Measurements from ENCODE around the gene PPM1N. TPM values are rescaled to one million over a fixed set of nuclear protein-coding genes. Genes with fewer than 3 reads are reported as not detected.
"Not testable (repeated sequence)": the region's sequence is repeated elsewhere in the genome, so short reads cannot be mapped to it uniquely, and the experiment has no call there.

PPM1N gene
- polyA plus RNA-seq, 3 donors: 0.62 to 3.7 (median 0.71) TPM

DNA sequence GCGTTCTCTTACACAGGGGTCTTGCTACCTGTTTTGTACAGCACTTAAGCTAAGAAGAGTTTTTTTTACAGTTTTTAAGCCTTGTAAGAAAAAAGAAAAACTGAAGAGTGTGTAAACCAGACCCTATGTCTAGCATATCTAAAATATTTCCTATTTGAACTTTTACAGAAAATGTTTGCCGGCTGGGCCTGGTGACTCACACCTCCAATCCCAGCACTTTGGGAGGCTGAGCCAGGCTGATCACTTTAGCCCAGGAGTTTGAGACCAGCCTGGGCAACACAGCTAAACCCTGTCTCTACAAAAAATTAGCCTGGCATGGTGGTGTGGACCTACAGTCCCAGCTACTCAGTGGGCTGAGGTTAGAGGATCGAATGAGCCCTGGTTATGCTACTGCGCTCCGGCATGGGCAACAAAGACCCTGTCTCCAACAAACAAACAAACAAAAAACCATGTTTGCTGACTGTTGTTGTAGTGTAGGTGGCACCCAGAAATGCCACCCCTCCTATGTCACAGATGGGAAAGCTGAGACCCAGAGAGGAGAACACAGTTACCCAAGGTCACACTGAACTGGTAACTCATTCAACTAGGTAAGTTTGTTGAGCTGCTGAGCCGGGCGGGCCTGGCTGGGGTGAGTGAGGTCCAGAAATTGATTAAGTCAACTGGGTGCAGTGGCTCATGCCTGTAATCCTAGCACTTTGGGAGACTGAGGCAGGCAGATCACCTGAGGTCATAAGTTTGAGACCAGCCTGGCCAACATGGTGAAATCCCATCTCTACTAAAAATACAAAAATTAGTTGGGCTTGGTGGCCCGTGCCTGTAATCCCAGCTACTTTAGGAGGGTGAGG lies 7.1 kb downstream of the PPM1N start:
- 68 to 88% (median 87%) methylated on average over 8 of the region's 8 CpGs for WGBS, 3 donors
- peak overlapping the region; percentile 70 for H3K27ac ChIP-seq (ENCODE audit: low read depth, low read length)

DNA sequence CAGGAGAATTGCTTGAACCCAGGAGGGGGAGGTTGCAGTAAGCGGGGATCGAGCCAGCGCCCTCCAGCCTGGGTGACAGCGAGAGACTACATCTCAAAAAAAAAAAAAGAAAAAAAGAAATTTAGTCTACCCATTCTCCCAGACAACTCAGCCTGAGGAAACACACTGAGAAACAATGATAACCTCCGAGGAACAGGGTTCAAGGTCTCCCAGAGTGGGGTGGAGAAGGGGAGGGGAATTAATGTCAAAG lies 7.7 kb downstream of the PPM1N start:
- WGBS, 3 donors: 49 to 68% (median 65%) methylated on average over 5 of the region's 5 CpGs
- H3K27ac ChIP-seq (ENCODE audit: low read depth, low read length): peak overlapping the region; percentile 70

DNA sequence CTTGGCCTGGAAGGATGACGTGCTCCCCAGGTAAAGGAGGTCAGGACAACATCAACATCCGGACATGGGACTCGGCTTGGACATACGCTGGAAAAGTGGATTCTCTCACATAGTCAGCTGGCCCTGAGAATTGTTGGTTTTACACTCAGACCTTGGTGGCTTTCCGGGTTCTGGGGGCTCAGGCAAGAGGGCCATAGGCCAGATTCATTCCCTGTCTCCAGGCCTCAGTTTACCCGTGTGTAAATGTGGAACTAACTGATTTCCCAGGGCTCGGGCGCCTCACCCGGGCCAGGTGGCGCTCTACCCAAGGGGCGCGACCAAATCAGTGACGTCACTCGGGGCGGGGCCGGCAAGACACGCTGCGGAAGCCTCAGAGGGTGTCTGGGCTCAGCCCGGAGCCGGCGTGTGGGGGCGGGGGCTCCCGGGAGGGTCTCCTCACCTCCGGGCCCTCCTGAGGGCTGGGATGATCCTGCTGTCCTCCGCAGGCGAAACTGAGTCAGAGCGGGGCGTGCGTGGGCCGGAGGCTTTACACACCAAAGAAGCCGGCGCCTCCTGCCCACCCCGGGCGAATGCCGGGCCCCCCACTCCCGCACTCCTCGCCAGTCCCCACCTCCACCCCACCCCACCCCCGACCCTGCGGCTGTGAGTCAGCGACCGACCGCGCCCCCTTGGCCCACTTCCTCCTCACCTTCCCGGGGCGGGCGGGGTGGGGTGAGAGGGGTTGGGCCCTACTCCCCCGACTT lies 8.2 kb downstream of the PPM1N start:
- WGBS, 3 donors: 1 to 2% (median 1%) methylated on average over 35 to 47 of the region's 47 CpGs
- H3K27ac ChIP-seq (ENCODE audit: low read depth, low read length): peak overlapping the region; percentile 70

DNA sequence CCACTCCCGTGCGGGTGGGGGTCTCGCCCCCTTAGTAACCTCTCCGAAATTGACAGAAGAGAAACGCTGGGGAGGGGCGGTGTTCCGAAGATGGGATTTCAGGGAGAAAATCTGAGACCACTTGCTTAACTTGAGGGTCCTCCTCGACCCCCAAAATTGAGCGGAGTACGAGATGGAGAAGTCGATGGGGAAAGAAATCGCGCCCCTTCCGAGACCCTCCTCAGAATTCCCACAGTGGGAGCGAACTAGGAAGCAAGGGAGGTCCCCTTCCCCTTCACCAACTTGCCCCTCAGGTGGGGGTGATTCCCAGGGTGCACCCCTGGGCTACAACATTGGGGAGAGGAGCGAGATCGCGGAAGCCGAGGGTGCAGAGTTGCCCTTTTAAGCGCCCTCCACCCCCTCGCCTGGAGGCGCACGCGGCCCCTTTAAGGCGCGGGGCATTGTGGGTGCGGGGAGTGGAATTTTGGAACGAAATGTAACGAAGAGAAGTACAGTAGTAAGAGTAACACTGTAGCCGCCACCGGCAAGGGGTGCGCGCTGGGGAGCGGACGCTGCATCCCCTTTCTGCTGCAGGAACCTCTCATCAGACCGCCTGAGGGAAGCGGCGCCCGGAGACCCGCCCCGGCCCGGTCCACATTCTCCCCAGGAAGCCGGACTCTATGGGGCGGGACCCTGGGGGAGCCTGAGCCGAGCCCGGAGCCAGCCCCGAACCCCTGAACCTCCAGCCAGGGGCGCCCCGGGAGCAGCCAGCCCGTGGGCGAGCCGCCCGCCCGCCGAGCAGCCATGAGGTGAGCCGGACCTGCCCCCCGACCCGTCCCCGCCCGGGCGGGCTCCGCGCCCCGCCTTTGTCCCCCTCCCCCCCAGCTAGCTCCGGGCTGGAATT lies 9.0 kb downstream of the PPM1N start, which contains the start of gene VASP:
Gene VASP, plus strand, starts transcription at position 491 of the 883 bp plus-strand sequence. Its CDS starts 293 bp downstream, at position 784.
- H3K27ac ChIP-seq (ENCODE audit: low read depth, low read length): peak within 1 kb of the TSS; percentile 70
- WGBS, 3 donors: 0 to 1% (median 0%) methylated on average over 49 to 65 of the region's 65 CpGs

DNA sequence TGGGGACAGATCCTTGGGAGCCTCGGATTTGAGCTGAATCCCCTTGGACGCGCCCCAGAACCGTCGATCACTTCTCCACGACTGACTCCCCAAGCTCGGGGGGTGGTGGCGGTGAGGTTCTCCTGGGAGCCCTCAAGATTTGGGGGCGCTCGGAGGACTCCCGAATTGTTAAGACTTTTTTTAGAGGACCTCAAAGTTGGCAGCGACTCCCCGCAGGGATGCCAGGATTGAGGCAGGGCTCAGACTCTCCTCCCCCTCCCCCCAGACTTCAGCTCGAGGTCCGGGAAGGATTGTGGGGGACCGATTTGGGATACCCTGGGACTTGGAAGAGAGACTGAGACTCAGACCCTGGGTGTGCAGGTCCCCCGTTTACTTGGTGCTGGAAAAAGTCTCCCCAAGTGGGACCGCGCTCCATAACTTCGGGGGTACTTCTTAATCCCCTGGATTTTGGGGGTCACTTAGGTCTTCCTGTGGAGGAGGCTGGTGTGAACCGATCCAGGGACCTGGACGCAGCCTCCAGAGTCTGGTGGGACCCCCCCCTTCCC lies 9.7 kb downstream of the PPM1N start:
- peak overlapping the region; percentile 70 for H3K27ac ChIP-seq (ENCODE audit: low read depth, low read length)
- WGBS, 3 donors: 0 to 1% (median 0%) methylated on average over 22 of the region's 22 CpGs

DNA sequence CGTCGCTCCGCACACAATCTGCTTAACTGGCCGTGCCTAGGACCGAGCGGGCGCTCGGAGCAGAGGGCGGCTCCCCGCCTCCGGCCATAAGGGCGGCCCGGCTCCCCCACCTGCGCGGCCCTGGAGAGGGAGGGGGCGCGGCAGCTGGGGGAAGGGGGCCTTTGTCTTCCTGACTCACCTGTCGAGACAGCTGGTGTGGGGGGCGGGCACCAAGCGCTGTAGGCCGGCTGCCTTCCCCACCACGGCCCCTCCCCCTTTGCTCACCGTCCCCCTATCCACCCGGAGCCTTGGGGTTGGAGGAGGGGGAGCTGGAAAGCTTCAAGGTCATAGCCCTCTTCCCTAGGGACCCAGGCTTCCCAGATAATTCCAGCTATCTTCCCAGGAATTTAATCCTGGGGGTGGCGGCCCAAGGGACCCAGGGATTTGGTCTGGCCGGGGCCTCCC lies 10.2 kb downstream of the PPM1N start:
- WGBS, 3 donors: 0 to 1% (median 1%) methylated on average over 22 to 26 of the region's 26 CpGs
- H3K27ac ChIP-seq (ENCODE audit: low read depth, low read length): no peak overlapping the region

DNA sequence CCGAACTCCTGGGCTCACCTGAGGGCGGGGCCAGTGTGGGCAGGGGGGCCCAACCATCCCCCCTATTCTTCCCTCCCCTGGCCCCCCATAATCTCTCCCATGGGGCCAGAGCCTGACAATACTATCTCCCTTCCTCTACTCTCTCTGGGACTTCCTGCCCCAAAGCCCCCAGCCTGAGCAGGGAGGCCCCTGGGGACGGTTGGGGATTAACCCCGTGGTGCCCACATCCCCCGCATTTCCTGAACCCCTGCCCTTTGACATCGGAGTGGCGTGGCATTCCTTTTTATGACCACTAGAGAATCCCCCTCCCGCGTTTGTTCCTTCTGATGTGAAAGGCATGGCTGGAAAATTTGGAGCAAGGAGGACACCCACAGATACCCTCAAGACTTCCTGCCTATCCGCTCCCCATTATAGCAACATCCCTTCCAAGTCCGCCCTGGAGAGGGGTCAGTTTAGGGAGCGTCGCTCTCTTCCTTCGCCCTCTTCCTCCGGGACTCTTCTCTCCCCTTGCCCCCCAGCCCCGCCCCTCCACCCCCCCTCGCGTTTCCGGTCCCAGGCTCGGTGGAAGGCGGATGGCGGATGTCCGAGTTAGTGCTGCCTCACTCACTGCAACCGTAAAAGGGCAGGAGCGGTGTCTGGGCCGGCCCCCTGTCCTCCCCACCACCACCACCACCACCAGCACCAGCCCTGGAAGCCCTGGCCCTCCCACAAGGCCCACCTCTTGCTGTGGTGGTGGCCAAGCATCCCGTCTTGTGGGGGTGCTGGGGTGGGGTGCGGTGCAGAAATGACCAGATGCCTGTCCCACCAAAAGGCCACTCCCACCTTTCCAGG lies 10.8 kb downstream of the PPM1N start:
- 1 to 3% (median 1%) methylated on average over 28 of the region's 28 CpGs for WGBS, 3 donors
- no peak overlapping the region for H3K27ac ChIP-seq (ENCODE audit: low read depth, low read length)

DNA sequence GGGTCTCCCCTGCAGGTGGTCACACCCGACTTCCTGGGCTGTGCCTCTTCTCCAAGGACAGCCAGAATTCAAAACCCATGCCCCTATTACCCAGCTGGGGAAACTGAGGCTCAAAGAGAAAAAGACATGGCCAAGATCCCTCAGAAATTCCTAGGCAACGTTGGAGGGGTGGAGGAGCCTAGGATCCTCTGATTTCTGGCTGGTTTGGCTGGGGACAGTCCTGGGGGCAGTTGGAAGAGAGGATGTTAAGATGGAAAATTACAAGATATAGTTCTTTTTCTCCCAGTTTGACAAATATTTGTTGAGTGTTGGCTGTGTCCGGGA lies 11.4 kb downstream of the PPM1N start:
- H3K27ac ChIP-seq (ENCODE audit: low read depth, low read length): no peak overlapping the region
- 7 to 11% (median 11%) methylated on average over 3 of the region's 3 CpGs for WGBS, 3 donors

DNA sequence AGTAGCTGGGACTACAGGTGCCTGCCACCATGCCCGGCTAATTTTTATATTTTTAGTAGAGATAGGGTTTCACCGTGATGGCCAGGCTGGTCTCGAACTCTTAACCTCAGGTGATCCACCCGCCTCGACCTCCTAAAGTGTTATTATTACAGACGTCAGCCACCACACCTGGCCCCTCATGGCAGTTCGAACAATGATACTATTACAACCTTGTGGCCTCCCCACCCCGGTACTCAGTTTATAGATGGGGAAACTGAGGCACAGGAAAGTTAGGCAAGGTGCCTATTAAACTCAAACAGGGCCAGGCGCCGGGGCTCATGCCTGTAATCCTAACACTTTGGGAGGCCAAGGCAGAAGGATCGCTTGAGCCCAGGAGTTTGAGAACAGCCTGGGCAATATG lies 12.1 kb downstream of the PPM1N start:
- H3K27ac ChIP-seq (ENCODE audit: low read depth, low read length): not testable (repeated sequence)
- 81 to 85% (median 85%) methylated on average over 11 of the region's 11 CpGs for WGBS, 3 donors

DNA sequence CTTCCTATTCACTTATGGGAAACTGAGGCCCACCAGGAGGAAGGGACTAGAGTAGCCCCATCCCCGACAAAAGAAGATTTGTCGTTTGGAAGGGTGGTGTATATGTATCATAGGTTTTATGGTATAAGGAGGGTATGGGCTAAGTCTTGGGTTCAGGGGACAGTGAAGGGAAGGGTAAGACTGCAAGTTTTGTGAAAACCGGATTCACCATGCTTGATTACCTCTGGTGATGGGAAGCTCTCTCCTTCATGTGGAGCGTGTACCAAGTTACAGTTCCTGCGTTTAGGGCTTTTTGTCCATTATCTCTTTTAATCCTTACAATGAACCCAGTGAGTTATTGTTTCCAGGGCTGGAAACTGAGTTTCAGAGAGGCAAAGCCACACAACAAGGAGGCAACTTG lies 12.8 kb downstream of the PPM1N start:
- no peak overlapping the region for H3K27ac ChIP-seq (ENCODE audit: low read depth, low read length)

DNA sequence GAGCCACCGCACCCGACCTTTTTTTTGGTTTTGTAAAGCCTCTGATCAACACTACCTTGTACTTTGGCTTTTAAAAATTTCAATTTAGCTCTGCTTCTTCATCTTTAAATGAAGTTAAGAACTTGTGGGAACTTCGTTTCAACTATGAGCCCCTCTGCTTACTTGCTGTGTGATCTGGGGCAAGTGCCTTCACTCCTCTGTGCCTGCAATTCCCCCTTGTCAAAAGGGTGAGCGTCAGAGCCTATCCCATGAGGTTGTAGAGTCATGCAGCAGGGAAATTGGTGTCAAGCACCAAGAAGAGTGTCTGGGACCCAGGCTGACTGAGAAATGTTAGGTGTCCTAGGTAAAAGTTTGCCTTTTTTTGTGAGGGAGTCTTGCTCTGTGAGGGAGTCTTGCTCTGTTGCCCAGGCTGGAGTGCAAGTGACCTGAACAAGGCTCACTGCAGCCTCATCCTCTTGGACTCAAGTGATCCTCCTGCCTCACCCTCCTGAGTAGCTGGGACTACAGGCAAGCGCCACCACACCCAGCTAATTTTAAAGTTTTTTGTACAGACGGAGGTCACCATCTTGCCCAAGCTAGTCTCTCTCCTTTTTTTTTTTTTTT lies 14.7 kb downstream of the PPM1N start:
- 83 to 87% (median 85%) methylated on average over 6 of the region's 6 CpGs for WGBS, 3 donors
- no peak overlapping the region for H3K27ac ChIP-seq (ENCODE audit: low read depth, low read length)

More for the DNA sequence above, 12.8 kb downstream of the PPM1N start:
- 86 to 92% (median 91%) methylated on average over 5 of the region's 5 CpGs for WGBS, 3 donors

DNA sequence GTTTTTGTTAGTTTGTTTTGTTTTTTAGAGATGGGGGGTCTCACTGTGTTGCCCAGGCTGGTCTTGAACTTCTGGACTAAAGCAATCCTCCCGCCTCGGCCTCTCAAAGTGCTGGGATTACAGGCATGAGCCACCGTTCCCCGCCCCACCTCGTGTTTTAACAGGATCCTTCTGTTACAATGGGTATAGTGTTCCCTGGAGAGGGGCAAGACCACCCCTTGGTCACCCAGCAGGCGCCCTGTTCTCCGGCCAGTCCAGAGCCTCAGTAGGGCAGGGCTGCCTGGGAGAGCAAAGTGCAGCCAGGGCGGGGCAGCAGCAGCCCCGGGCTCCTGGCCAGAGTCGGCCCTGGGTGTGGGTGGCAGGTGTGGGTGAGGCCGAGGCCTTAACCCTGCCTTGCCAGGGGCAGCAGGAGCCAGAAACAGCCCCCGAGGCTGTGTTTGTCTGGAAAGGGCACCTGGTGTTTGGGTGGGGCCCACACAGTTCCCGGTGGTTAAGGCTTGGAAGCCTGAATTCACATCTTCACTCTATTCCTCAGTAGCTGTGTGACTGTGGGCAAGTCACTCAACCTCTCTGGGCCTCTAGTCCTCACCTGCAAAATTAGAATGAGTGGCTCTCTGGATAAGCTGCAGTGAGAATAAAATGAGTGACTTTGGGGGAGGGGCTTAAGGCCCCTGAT lies 16.3 kb downstream of the PPM1N start:
- WGBS, 3 donors: 20 to 46% (median 43%) methylated on average over 13 of the region's 13 CpGs
- H3K27ac ChIP-seq (ENCODE audit: low read depth, low read length): peak overlapping the region; percentile 60

DNA sequence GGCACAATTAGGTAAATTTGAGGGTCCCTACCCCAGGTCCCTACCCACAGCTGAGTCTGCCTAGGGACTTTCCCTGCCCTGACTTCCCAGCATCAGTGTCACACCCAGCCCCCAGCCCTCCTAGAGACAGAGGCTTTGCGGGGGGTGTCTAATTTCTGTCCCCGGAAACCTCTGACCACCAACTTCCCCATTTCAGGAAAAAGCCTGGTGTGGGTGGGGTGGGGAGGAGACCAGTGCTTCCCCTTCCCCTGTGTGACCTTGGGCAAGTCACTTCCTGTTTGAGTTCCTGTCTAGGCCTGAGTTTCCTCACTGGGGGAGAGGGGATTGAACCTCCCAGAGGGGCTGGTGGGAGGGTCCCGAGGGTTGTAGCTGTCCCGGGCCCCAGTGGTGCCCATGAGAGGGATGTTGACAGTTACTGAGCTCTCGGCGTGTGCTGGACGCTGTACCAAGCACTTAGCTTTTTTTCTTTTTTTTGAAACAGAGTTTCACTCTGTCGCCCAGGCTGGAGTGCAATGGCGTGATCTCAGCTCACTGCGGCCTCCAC lies 16.9 kb downstream of the PPM1N start:
- WGBS, 3 donors: 45 to 69% (median 50%) methylated on average over 10 of the region's 10 CpGs
- peak overlapping the region; percentile 60 for H3K27ac ChIP-seq (ENCODE audit: low read depth, low read length)

DNA sequence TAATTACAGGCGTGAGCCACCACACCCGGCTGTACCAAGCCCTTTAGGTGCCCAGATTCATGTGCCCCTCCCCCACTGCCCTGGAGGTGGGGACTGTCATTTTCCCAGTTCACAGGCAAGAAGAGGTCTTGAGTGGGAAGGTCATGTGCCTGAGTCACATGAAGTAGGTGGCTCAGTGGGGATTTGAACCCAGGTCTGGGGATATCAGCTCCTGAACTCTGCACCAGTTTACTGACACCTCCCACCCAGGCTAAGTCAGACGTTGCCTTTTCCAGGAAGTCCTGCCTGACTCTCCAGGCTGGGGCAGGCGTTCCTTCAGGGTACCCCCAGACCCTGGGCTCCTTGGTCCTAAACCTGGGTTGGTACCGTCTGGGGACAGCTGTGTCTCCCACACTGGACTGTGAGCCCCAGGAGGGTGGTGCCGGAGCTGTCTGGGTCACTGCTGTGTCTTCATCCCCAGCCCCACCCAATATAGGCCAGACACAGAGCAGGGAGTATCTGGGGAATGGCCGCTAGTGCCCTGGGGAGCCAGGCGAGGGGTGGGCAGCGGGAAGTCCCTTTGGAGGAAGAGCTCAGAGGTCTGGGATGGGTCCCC lies 17.7 kb downstream of the PPM1N start:
- 46 to 79% (median 56%) methylated on average over 9 of the region's 9 CpGs for WGBS, 3 donors

DNA sequence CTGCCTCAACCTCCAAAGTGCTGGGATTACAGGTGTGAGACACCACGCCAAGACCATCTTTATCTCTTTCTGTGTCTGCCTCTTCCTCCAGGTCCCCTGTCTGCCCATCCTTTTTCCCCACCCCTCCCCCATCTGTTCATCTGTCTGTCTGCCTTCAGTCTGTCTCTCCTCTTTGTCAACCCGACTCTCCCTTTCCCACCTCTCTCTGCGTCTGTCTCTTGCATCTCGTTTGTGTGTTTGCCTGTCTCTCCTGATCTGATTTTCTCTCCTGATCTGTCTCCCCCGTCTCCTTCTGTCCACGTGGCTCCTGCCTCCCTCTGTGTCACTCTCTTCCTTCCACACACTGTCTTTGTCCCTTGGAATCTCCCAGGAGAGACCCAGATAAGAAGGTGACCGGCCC lies 19.0 kb downstream of the PPM1N start:
- 66 to 74% (median 69%) methylated on average over 7 of the region's 7 CpGs for WGBS, 3 donors
- H3K27ac ChIP-seq (ENCODE audit: low read depth, low read length): no peak overlapping the region

More for the DNA sequence above, 17.7 kb downstream of the PPM1N start:
- H3K27ac ChIP-seq (ENCODE audit: low read depth, low read length): no peak overlapping the region

Data from adipose tissue (tissue), 3 donors.